Adipocyte (in vitro differentiated cells): ENCODE measurements around the gene MID1.

Experiments used
- DNase-seq: peaks from one replicate; pipeline ENCODE4 v3.0.0-alpha.2; 2015; ENCODE audit warnings: low read depth
- H3K27me3 ChIP-seq: replicated peaks from 2 replicates; pipeline ENCODE4 v1.7.0; 2013; ENCODE audit warnings: mild to moderate bottlenecking, low read length, moderate library complexity; ENCODE audit not compliant: control insufficient read depth, insufficient read depth
- H3K36me3 ChIP-seq: 2 replicates; pipeline ENCODE4 v1.7.0; 2013; ENCODE audit warnings: low read length, mild to moderate bottlenecking, moderate library complexity; ENCODE audit not compliant: control insufficient read depth, insufficient read depth, severe bottlenecking
- H3K4me1 ChIP-seq: 2 replicates; pipeline ENCODE4 v1.7.0; 2013; ENCODE audit warnings: mild to moderate bottlenecking, low read length, moderate library complexity; ENCODE audit not compliant: control insufficient read depth, insufficient read depth
- H3K4me3 ChIP-seq: 2 replicates; pipeline ENCODE4 v1.7.0; 2013; ENCODE audit warnings: mild to moderate bottlenecking, low read length, moderate library complexity
- H3K9ac ChIP-seq: 2 replicates; pipeline ENCODE4 v1.7.0; 2013; ENCODE audit warnings: mild to moderate bottlenecking, low read length, moderate library complexity
- H3K9me3 ChIP-seq: 2 replicates; pipeline ENCODE4 v1.7.0; 2013; ENCODE audit warnings: mild to moderate bottlenecking, low read length, moderate library complexity; ENCODE audit not compliant: control insufficient read depth

Gene MID1

GRCh38 chrX:10467793-10468192, 152.6 kb downstream of the MID1 start:
- Histone ChIP-seq H3K9ac (no peak overlapping the region), H3K4me3 (no peak overlapping the region), H3K36me3 (peaks cover 4% of the 10 kb centered on the region), H3K9me3 (no peaks in the 10 kb centered on the region), H3K4me1 (peaks cover 6% of the 10 kb centered on the region), H3K27me3 (no peaks in the 10 kb centered on the region)
- peak; percentile 64 for DNase-seq

- no peak overlapping the region for H3K9ac ChIP-seq
- H3K9me3 ChIP-seq, result no peaks in the 10 kb centered on the region
- H3K27me3 ChIP-seq, result no peaks in the 10 kb centered on the region
- peaks cover 4% of the 10 kb centered on the region for H3K36me3 ChIP-seq
- H3K4me3 ChIP-seq, result no peak overlapping the region
- no peak for DNase-seq
- peaks cover 6% of the 10 kb centered on the region for H3K4me1 ChIP-seq
These were observed 155.1 kb downstream of the MID1 start for GRCh38 chrX:10465254-10465653.

DNA sequence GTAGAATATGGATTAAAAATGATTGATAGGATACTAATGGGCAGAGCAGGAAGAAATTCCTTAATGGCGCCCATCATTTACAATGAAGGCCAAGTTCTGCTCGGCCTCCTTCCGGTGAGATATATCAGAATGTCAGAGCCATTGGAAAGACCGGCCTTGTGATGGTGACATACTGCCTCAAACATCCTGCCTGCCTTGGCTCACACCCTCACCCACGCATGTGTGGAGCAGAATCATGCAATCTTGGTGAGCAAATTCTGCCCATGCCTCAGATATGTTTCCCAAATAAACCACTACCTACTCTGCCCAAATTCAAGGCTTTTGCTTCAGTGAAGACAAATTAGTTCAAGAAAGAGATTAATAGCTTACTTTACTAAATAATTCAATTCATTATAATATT, 163.3 kb downstream of the MID1 start:
- Histone ChIP-seq H3K36me3 (peaks cover 7% of the 10 kb centered on the region), H3K9me3 (peaks cover 3% of the 10 kb centered on the region), H3K27me3 (no peaks in the 10 kb centered on the region), H3K4me1 (no peaks in the 10 kb centered on the region), H3K4me3 (no peak overlapping the region), H3K9ac (no peak overlapping the region)
- DNase-seq, result peak; percentile 7

- H3K4me1 ChIP-seq, result peaks cover 3% of the 10 kb centered on the region
- H3K9ac ChIP-seq, result no peak overlapping the region
- H3K9me3 ChIP-seq, result peaks cover 3% of the 10 kb centered on the region
- peaks cover 7% of the 10 kb centered on the region for H3K36me3 ChIP-seq
- no peak for DNase-seq
- H3K4me3 ChIP-seq, result no peak overlapping the region
- H3K27me3 ChIP-seq, result no peaks in the 10 kb centered on the region
These were observed 166.4 kb downstream of the MID1 start for GRCh38 chrX:10453945-10454344.

DNA sequence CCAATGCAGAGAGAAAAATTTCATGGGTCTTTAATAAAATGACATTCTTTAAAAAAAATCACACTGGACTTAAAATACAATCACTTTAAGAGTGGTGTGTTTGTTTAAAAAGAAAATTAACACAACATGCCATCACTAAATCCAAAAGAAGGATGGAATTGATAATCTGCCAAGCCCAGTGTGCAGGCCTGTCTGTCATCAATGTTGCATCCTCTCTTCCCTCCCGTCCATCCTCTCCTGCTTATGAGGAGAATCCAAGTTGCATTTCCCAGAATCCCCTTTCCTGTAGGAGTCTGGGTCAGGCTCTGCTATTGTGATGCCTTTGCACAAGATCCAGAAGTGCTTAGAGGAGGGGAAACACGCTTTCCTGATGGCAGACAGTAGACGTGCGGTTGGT, 169.4 kb downstream of the MID1 start:
- no peak for DNase-seq
- H3K4me3 ChIP-seq, result no peak overlapping the region
- H3K27me3 ChIP-seq, result no peaks in the 10 kb centered on the region
- peaks cover 3% of the 10 kb centered on the region for H3K4me1 ChIP-seq
- peaks cover 7% of the 10 kb centered on the region for H3K36me3 ChIP-seq
- peaks cover 3% of the 10 kb centered on the region for H3K9me3 ChIP-seq
- H3K9ac ChIP-seq, result no peak overlapping the region

DNA sequence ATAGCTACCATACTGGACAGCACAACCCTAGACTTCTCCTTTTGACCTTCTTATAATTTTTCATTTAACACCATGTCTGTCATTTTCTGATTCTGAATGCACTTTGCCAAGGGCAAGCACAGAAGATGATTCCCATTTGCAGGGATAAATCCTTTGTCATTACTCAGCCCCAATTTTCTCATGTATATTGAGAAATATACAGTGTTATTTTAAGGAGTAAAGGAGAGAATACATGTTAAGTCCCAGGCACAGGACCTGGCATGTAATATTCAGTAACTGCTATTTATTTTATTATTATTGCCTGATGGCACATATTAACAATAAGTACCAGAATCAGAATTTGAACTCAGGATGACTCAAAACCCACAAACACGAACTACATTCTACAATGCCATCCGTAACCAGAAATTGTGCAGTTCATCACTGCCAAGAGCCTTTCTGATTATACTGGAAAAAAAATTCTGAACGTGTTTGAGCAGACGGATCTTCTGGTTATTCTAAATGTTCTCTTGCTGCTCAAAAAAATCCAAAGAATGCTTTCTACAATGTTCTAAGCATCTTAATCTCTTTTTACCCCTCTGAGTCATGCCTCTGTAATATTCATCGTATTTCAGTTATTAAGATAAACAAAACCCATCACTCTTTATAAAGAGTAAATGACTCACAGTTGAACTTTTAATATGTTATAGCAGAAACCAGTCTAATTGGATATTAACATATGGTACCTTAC, 170.0 kb downstream of the MID1 start:
- Histone ChIP-seq H3K27me3 (no peaks in the 10 kb centered on the region), H3K4me3 (no peak overlapping the region), H3K9ac (no peak overlapping the region), H3K36me3 (peaks cover 7% of the 10 kb centered on the region), H3K4me1 (peaks cover 3% of the 10 kb centered on the region), H3K9me3 (peaks cover 3% of the 10 kb centered on the region)
- DNase-seq, result peak; percentile 78

DNA sequence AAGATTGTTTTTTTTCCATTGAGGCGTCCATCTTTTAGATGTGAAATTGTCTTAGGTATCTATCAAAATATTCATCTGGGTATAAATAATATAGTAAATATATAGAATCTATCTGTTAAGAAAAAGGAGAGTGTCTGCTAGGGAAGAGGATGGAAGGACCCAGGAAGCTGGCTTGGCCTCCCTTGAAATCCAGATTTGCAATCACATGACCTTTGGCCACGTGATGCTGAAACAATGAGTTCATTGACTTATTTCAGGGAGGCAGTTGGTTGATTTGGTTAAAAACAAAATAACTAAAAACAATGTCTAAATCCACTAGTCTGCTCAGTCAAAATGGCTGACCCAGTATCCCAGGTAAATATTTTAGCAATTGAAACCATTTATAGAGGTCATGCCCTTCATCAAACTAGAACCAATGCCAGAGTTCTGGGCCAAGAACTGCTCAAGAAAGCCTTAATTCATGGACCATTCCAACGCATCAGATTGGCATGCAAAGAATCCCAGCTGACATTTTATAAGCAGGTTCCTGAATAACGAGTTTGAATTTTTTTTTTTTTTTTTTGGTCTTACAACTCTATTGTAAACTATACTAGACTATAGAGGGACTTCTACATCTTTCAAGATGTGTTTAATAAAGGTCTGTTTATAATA, 172.7 kb downstream of the MID1 start:
- H3K36me3 ChIP-seq, result no peaks in the 10 kb centered on the region
- DNase-seq, result no peak
- no peaks in the 10 kb centered on the region for H3K27me3 ChIP-seq
- H3K9ac ChIP-seq, result no peak overlapping the region
- H3K9me3 ChIP-seq, result no peaks in the 10 kb centered on the region
- H3K4me1 ChIP-seq, result peaks cover 3% of the 10 kb centered on the region
- no peak overlapping the region for H3K4me3 ChIP-seq

- Histone ChIP-seq H3K4me3 (no peak overlapping the region), H3K9me3 (no peaks in the 10 kb centered on the region), H3K9ac (no peak overlapping the region), H3K4me1 (no peaks in the 10 kb centered on the region), H3K36me3 (no peaks in the 10 kb centered on the region), H3K27me3 (no peaks in the 10 kb centered on the region)
- DNase-seq, result no peak
These were observed 176.2 kb downstream of the MID1 start for GRCh38 chrX:10444204-10444603.

GRCh38 chrX:10441464-10441863, 178.9 kb downstream of the MID1 start:
- H3K4me3 ChIP-seq, result no peak overlapping the region
- H3K4me1 ChIP-seq, result no peaks in the 10 kb centered on the region
- H3K9me3 ChIP-seq, result no peaks in the 10 kb centered on the region
- no peaks in the 10 kb centered on the region for H3K36me3 ChIP-seq
- no peak overlapping the region for H3K9ac ChIP-seq
- no peaks in the 10 kb centered on the region for H3K27me3 ChIP-seq
- no peak for DNase-seq

DNA sequence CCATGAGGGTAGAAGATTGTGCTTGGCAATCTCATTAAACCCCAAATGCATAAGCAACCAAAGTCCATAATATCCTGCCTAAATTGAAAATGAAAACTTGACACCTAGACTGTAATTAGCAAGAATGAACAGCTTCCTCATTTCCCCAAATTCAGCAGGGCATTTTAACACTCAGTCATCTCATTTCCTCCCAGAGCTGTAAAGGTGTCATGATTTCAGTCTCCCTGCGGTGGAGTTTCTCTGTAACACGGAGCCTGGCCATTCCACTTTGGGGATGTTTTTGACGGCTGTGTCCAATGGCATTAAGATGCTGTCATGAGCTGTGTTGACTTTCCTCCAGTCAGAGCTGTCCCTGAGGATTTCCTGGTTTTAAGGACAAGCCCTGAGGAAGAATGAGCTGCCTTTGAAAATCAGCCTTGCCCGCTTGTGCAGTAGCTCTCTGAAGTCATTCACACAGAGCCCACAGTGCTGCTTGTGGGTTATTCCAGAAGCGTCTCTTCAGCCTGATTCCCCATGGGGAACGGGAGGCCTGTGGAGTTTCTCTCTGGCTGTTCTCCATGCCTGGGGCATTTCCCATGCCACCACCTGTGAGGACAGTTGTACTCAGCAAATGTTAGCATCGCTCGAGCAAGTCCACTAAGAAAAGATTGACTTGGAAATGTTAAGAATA, 187.0 kb downstream of the MID1 start:
- Histone ChIP-seq H3K9me3 (peaks cover 4% of the 10 kb centered on the region), H3K27me3 (no peaks in the 10 kb centered on the region), H3K9ac (no peak overlapping the region), H3K36me3 (no peaks in the 10 kb centered on the region), H3K4me3 (no peak overlapping the region), H3K4me1 (no peaks in the 10 kb centered on the region)
- no peak for DNase-seq

DNA sequence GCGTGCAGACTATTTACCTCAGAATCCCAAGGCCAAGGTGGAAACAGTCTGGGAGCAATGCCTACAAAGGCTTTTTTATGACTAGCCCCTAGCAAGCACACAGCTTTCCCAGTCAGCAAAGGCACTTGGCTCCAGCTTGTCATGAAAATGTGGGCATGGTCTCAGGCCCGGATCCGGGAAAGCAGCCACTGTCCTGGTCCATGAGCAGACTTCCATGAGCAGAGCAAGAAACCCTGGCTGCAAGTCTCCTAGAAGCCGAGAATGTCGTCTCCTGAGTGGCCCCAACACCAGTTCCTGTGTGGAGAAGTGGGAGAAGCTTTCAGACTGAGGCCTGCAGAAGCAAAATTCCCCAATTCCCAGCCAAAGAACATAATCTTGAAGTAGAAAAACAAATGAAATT, 190.5 kb downstream of the MID1 start:
- H3K4me3 ChIP-seq, result no peak overlapping the region
- no peak for DNase-seq
- H3K36me3 ChIP-seq, result no peaks in the 10 kb centered on the region

More for the DNA sequence above, 190.5 kb downstream of the MID1 start:
- no peak overlapping the region for H3K9ac ChIP-seq
- H3K9me3 ChIP-seq, result peaks cover under 1% of the 10 kb centered on the region
- no peaks in the 10 kb centered on the region for H3K27me3 ChIP-seq
- H3K4me1 ChIP-seq, result no peaks in the 10 kb centered on the region
